ENCODE data around the gene ZNF217. TPM values are rescaled to one million over a fixed set of nuclear protein-coding genes. Genes with fewer than 3 reads are reported as not detected.
A peak's percentile ranks its signal among the peaks of the same experiment; 100 is the strongest.

The ZNF217 gene
- polyA plus RNA-seq, 3 donors, result 10.5 to 41.5 (median 24.4) TPM

DNA sequence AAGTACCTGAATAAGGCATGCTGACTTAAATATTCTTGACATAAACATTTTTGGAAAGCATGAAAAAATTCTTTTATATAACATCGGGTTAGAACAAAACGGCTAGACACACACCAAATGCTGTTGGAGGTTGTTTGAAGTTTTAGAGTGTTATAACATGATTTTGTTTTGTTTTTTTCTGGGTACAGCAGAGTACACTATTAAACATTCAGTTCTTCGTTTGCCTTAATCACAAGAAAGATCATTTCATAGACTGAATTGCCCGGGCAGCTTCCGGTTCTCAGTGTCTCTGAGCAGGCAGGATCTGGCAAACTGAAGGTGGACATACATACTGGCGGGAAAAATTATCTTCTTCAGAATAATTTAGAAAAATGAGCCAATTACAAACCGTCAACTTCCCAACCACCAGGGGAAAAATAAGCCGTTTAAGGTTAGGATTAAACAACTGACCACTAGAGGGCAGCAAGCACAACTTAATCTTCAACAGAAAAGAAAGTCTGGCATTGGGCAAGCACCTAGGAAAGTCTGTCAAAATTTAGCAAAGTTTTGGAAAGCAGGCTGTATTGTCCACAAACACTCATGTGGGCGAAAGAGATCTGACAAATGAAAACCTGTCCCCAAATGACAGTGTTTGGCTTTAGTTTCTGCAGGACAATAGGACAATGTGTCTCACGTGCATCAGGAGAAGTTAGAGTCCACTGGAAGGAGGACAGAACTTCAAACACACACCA, 15.0 kb downstream of the ZNF217 start:
- Mint-ChIP-seq H3K4me3 (peak overlapping the region; percentile 55 to 83), H3K36me3 (peaks cover 77 to 87% of the 10 kb centered on the region in 2 donors), H3K27ac (peak overlapping the region; percentile 90 to 97 (median 95)), H3K27me3 (ENCODE audit: low read depth in 3 of 3) (peaks cover 0 to 2% (median under 1%) of the 10 kb centered on the region in 3 donors), H3K9me3 (peaks cover 0 to 2% (median 0%) of the 10 kb centered on the region in 7 donors), H3K4me1 (peaks cover 65% of the 10 kb centered on the region)
- peak; percentile 78 to 90 (median 89) for DNase-seq
- H4K20me1 ChIP-seq (ENCODE audit: insufficient read depth, low read length), result peaks cover 100% of the 10 kb centered on the region
- no peaks in the 10 kb centered on the region for H3K9me3 ChIP-seq (replicated peaks in 1 of 2; ENCODE audit: control insufficient read depth in 1 of 2, insufficient read depth in 1 of 2, low read length in 2 of 2)
- no peaks in the 10 kb centered on the region for H3K27me3 ChIP-seq (ENCODE audit: control insufficient read depth in 2 of 2, insufficient read depth in 2 of 2, low read length in 2 of 2)
- H3K36me3 ChIP-seq (replicated peaks in 1 of 2; ENCODE audit: control insufficient read depth in 1 of 2, insufficient read depth in 2 of 2, low read length in 2 of 2), result peaks cover 79 to 80% of the 10 kb centered on the region in 2 donors
- H3K79me2 ChIP-seq (ENCODE audit: insufficient read depth, low read length), result peaks cover 100% of the 10 kb centered on the region
- peak overlapping the region; percentile 78 for H3K4me2 ChIP-seq (replicated peaks; ENCODE audit: extremely low read depth, low read length, poor library complexity, severe bottlenecking)
- intact Hi-C loops (cut with micrococcal nuclease), result loop anchor here (2.0 to 10.0 kb wide), 5 partner anchors 256 to 486 kb away; no protein-coding TSS in a partner anchor
- peaks cover 51 to 62% of the 10 kb centered on the region in 2 donors for H3K4me1 ChIP-seq (ENCODE audit: control insufficient read depth in 1 of 2, insufficient read depth in 2 of 2, low read length in 2 of 2)
- WGBS (ENCODE audit: insufficient coverage), result no CpG with 5 or more reads among the region's 10 CpGs
- H3K9ac ChIP-seq (ENCODE audit: insufficient read depth, low read length, poor library complexity, severe bottlenecking), result peak overlapping the region; percentile 30
- H2AFZ ChIP-seq (ENCODE audit: insufficient read depth, low read depth, low read length, poor library complexity, severe bottlenecking), result no peak overlapping the region
- peak overlapping the region; percentile 12 to 68 (median 26) for H3K4me3 ChIP-seq (replicated peaks in 1 of 3; ENCODE audit: low read depth in 2 of 3, low read length in 3 of 3)
- H3K27ac ChIP-seq (ENCODE audit: low read depth in 1 of 2, low read length in 2 of 2), result peak overlapping the region in 1 of 2 donors; percentile 89
- TF ChIP-seq, protein P1, sequence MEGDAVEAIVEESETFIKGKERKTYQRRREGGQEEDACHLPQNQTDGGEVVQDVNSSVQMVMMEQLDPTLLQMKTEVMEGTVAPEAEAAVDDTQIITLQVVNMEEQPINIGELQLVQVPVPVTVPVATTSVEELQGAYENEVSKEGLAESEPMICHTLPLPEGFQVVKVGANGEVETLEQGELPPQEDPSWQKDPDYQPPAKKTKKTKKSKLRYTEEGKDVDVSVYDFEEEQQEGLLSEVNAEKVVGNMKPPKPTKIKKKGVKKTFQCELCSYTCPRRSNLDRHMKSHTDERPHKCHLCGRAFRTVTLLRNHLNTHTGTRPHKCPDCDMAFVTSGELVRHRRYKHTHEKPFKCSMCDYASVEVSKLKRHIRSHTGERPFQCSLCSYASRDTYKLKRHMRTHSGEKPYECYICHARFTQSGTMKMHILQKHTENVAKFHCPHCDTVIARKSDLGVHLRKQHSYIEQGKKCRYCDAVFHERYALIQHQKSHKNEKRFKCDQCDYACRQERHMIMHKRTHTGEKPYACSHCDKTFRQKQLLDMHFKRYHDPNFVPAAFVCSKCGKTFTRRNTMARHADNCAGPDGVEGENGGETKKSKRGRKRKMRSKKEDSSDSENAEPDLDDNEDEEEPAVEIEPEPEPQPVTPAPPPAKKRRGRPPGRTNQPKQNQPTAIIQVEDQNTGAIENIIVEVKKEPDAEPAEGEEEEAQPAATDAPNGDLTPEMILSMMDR (IDR thresholded peaks at IDR 0.05), result peak; percentile 92

DNA sequence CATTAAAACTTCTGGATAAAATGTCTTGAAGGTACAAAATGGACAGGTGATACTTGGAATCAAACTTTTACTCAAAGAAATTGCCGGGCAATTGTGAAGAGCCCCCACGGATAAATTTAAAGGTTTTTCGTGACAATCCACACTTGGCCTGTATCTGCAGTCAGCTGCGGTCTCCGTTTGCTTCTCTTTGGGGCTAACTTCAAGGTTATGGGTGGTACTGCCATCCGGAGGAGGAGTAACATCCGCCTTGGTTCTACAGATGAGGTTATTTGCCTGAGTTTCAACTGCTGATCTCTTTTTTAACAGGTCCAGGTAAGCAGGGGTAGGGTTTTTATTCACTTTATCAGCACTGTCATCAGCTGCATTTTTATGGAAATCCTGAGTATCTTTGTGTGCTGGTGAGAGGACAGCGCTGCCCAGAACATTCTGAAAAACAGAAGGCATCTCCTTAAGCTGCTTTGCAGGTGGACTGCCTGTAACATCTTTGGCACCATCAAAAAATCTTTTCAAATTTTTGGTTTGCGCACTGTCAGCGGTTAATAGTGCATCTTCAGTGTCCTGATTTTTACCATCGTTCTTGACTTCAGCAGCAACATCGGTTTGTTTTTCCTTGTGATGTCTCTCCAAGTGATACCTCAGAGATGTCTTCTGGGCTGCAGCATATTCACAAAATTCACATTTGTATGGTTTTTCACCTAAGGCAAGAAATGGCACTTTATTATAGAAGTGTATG, 16.9 kb downstream of the ZNF217 start:
- Histone ChIP-seq H2AFZ (ENCODE audit: insufficient read depth, low read depth, low read length, poor library complexity, severe bottlenecking) (no peak overlapping the region), H3K27ac (ENCODE audit: low read depth in 1 of 2, low read length in 2 of 2) (peak overlapping the region in 1 of 2 donors; percentile 9), H3K9ac (ENCODE audit: insufficient read depth, low read length, poor library complexity, severe bottlenecking) (no peak overlapping the region), H3K79me2 (ENCODE audit: insufficient read depth, low read length) (peaks cover 100% of the 10 kb centered on the region), H3K9me3 (replicated peaks in 1 of 2; ENCODE audit: control insufficient read depth in 1 of 2, insufficient read depth in 1 of 2, low read length in 2 of 2) (no peaks in the 10 kb centered on the region), H3K4me3 (replicated peaks in 1 of 3; ENCODE audit: low read depth in 2 of 3, low read length in 3 of 3) (no peak overlapping the region), H4K20me1 (ENCODE audit: insufficient read depth, low read length) (peaks cover 100% of the 10 kb centered on the region), H3K4me2 (replicated peaks; ENCODE audit: extremely low read depth, low read length, poor library complexity, severe bottlenecking) (no peak overlapping the region), H3K36me3 (replicated peaks in 1 of 2; ENCODE audit: control insufficient read depth in 1 of 2, insufficient read depth in 2 of 2, low read length in 2 of 2) (peaks cover 89% of the 10 kb centered on the region in 2 donors), H3K4me1 (ENCODE audit: control insufficient read depth in 1 of 2, insufficient read depth in 2 of 2, low read length in 2 of 2) (peaks cover 33 to 43% of the 10 kb centered on the region in 2 donors), H3K27me3 (ENCODE audit: control insufficient read depth in 2 of 2, insufficient read depth in 2 of 2, low read length in 2 of 2) (no peaks in the 10 kb centered on the region)
- 94% methylated on average over 12 of the region's 12 CpGs for WGBS (ENCODE audit: insufficient coverage)
- peaks cover 0 to 2% (median 0%) of the 10 kb centered on the region in 7 donors for H3K9me3 Mint-ChIP-seq
- TF ChIP-seq, protein P1 (IDR thresholded peaks at IDR 0.05), result no peak
- peaks cover 84 to 94% of the 10 kb centered on the region in 2 donors for H3K36me3 Mint-ChIP-seq
- no peak overlapping the region for H3K4me3 Mint-ChIP-seq
- peaks cover 0 to 3% (median 2%) of the 10 kb centered on the region in 3 donors for H3K27me3 Mint-ChIP-seq (ENCODE audit: low read depth in 3 of 3)
- intact Hi-C loops (cut with micrococcal nuclease), result loop anchor here (5.0 to 10.0 kb wide), 4 partner anchors 258 to 488 kb away; no protein-coding TSS in a partner anchor
- H3K4me1 Mint-ChIP-seq, result peaks cover 51% of the 10 kb centered on the region
- peak overlapping the region in 2 of 7 donors; percentile 19 to 59 for H3K27ac Mint-ChIP-seq
- DNase-seq, result no peak

Data from CD14-positive monocyte (primary cell).